ENCODE data around the gene PAIP1.
"Not testable (repeated sequence)": the region's sequence is repeated elsewhere in the genome, so short reads cannot be mapped to it uniquely, and the experiment has no call there.

Gene PAIP1, protein sequence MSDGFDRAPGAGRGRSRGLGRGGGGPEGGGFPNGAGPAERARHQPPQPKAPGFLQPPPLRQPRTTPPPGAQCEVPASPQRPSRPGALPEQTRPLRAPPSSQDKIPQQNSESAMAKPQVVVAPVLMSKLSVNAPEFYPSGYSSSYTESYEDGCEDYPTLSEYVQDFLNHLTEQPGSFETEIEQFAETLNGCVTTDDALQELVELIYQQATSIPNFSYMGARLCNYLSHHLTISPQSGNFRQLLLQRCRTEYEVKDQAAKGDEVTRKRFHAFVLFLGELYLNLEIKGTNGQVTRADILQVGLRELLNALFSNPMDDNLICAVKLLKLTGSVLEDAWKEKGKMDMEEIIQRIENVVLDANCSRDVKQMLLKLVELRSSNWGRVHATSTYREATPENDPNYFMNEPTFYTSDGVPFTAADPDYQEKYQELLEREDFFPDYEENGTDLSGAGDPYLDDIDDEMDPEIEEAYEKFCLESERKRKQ

DNA sequence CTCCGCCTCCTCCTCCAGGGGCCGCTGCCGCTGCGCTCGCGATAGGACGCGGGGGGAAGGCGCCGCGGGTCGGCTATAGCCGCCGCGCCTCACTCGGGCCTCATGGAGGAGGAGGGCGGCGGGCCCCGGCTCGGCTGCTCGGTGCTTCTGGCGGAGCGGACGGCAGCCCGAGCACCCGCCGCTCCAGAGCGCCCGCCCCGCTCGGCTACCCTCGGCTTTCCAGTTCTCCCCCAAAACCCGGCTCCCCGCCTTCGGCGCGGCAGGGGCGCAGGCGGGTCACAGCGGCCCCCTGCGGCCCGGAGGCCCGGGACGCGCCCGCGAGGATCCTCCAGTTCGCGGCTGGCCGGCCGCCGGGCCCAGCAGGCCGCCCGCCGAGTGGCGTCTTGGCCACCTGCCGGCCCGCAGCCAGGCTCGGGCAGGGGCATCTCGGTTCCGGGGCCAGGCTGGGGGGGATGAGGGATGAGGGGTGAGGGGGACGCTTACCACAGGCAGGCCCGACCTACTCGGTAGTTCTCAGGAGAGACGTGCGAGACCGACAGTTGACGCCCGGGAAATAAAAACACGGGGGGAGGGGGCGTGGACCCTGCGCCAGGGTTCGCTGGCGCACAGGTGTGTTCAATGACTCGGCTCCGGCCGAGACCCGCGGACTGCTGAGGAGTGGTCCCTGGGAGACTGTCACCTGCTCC is at the start of gene PAIP1:
Gene PAIP1, minus strand, starts transcription at position 221 of the 686 bp plus-strand sequence. CDS start 231 bp downstream, outside the sequence.
- peaks cover 36% of the 10 kb centered on the region for H3K4me1 ChIP-seq
- in situ Hi-C loops (cut with MboI; ENCODE audit: low sequenced_read_pairs) = no loop called here

DNA sequence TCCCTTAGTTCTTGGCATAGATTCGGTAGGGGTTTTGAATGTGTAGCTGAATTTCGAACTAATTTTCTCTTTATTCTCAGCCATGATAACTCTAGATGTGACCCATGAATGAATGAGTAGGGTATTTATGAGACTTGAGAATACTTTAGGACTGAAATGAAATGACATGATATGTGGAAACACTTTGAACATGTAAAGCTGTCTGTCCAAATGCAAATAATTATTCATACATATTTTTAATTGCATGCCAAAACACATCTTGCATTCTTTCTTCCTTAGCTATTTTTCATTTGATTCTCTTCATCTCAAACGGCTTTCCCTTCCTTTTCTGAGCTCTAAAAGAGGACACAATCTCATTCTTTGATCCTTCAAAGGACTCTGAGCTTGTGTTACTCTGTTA is 49.5 kb upstream of the PAIP1 start:
- in situ Hi-C loops (cut with MboI; ENCODE audit: low sequenced_read_pairs) = loop anchor here (5.0 kb wide), 1 partner anchor 59 kb away; no protein-coding TSS in a partner anchor
- H3K36me3 ChIP-seq (replicated peaks) = peaks cover 56% of the 10 kb centered on the region

More for the DNA sequence above, at the start of gene PAIP1:
- DNase-seq (ENCODE audit: low spot score in 2 of 2) = peak; percentile 76 to 87
- Histone ChIP-seq H3K9me3 (no peaks in the 10 kb centered on the region), H3K4me3 (peak within 1 kb of the TSS; percentile 79), H3K36me3 (replicated peaks) (peaks cover 27% of the 10 kb centered on the region), H3K27me3 (ENCODE audit: low read depth) (no peaks in the 10 kb centered on the region)

DNA sequence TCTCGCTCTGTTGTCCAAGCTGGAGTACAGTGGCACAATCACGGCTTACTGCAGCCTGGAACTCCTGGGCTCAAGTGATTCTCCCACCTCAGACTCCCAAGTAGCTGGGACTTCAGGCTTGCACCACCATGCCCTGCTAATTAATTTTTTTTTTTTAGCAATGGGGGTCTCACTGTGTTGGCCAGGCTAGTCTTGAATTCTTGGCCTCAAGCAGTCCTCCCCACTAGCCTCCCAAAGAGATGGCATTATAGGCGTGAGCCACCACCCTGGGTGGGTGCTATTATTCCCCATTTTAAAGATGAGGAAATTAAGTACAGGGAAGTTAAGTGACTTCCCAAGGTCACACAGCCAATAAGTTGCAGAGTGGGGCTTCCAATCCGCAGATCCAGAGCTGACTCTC is 47.8 kb upstream of the PAIP1 start:
- peaks cover 42% of the 10 kb centered on the region for H3K36me3 ChIP-seq (replicated peaks)
- DNase-seq (ENCODE audit: low spot score in 2 of 2) = no peak
- in situ Hi-C loops (cut with MboI; ENCODE audit: low sequenced_read_pairs) = loop anchor here (5.0 kb wide), 1 partner anchor 57 kb away; no protein-coding TSS in a partner anchor
- H3K4me3 ChIP-seq = peak overlapping the region; percentile 51
- H3K27me3 ChIP-seq (ENCODE audit: low read depth) = no peaks in the 10 kb centered on the region
- H3K9me3 ChIP-seq = no peaks in the 10 kb centered on the region
- peaks cover 21% of the 10 kb centered on the region for H3K4me1 ChIP-seq

More for the DNA sequence above, 49.5 kb upstream of the PAIP1 start:
- Histone ChIP-seq H3K27me3 (ENCODE audit: low read depth) (no peaks in the 10 kb centered on the region), H3K4me1 (peaks cover 10% of the 10 kb centered on the region), H3K4me3 (no peak overlapping the region), H3K9me3 (no peaks in the 10 kb centered on the region)
- no peak for DNase-seq (ENCODE audit: low spot score in 2 of 2)

DNA sequence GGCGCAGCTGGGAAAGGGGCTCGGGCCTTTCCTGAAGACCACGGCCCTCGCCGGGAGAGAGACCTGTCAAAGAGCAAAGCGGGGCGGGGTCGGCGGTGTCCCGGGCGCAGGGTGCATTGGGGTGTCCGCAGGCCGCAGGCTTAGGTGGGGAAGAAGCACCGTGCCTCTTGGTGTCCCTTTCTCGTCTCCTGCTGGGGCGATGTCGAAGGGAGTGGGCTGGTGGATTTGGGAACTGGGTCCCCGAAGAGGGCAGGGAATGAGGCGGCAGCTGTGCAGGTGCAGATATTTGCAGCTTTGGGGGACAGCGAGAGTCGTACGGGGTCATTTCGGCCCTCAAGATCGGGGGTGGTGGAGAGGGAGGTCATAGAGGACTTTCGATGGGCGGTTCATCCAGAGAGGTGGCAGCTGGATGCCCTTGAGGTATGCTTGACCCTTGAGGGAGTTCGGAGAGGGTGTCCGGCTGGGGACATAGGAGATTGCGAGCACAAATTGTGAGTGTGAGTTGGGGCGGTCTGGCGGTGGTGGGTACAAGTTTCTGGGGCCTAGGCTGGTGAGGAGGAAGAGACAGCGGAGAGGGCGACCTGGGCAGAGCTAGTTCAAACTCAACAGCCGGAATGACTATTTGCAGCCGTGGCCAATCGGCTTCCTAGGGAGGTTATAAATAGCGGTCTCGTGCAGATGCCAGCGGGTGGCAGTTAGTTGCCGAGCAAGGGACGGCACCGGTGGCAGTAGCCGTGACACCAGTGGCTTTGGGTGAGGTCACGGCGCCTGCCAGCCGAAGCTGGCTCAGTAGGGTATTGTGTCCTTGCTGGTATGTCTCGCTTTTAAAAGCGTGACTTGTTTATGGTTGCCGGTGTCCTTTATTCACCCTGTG is 46.7 kb upstream of the PAIP1 start:
- no peaks in the 10 kb centered on the region for H3K27me3 ChIP-seq (ENCODE audit: low read depth)
- H3K4me1 ChIP-seq = peaks cover 22% of the 10 kb centered on the region
- H3K4me3 ChIP-seq = peak overlapping the region; percentile 51
- no peaks in the 10 kb centered on the region for H3K9me3 ChIP-seq
- DNase-seq (ENCODE audit: low spot score in 2 of 2) = peak; percentile 58 to 76
- in situ Hi-C loops (cut with MboI; ENCODE audit: low sequenced_read_pairs) = no loop called here
- peaks cover 31% of the 10 kb centered on the region for H3K36me3 ChIP-seq (replicated peaks)

DNA sequence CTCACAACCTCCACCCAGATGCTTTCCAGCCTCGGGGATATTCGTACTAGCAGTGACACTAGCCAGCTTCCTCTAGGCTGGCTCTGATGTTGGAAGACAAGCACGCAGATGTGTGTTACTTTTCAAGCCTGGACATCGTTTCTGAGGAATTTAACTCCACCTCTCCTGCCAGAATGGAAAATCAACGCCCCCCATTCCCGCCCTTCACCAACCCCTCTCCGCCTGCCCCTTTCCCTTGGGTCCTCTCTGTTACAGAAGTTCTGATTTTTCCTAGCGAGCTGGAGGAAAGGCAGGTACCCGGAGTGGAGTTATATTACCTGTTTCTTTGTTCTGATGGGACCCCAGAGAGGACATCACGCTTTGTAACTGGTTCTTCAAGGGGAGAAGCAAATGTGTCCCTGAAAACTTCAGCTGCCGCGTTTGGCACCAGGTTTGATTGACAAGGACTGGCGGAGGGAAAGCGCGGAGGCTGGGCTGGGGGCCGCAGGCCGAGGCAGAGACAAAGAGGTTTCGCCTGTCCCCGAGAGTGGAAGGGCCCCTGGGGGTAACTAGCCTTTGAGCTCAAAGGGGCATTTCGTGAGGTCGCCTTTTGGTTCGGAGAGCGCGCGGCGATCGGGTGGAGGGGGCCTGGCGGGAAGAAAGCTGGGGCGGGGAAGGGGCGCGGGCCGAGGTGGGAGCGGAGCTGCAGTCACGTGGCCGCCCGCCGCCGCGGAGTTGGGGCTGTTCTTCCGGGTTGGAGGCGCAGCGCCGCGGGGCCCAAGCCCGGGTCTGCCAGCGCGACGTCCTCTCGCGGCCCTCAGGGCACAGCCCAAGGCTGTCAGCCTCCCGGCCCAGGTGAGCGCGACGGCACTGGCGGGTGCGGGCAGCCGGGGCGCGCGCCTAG is 45.8 kb upstream of the PAIP1 start, which contains the start of gene NNT:
Gene NNT, plus strand, starts transcription at position 720 of the 883 bp plus-strand sequence. CDS start 6,016 bp downstream, outside the sequence.
- peak; percentile 89 to 91 for DNase-seq (ENCODE audit: low spot score in 2 of 2)
- Histone ChIP-seq H3K27me3 (ENCODE audit: low read depth) (no peaks in the 10 kb centered on the region), H3K36me3 (replicated peaks) (peaks cover 26% of the 10 kb centered on the region), H3K4me3 (peak within 1 kb of the TSS; percentile 51), H3K4me1 (peaks cover 22% of the 10 kb centered on the region), H3K9me3 (no peaks in the 10 kb centered on the region)
- in situ Hi-C loops (cut with MboI; ENCODE audit: low sequenced_read_pairs) = no loop called here

DNA sequence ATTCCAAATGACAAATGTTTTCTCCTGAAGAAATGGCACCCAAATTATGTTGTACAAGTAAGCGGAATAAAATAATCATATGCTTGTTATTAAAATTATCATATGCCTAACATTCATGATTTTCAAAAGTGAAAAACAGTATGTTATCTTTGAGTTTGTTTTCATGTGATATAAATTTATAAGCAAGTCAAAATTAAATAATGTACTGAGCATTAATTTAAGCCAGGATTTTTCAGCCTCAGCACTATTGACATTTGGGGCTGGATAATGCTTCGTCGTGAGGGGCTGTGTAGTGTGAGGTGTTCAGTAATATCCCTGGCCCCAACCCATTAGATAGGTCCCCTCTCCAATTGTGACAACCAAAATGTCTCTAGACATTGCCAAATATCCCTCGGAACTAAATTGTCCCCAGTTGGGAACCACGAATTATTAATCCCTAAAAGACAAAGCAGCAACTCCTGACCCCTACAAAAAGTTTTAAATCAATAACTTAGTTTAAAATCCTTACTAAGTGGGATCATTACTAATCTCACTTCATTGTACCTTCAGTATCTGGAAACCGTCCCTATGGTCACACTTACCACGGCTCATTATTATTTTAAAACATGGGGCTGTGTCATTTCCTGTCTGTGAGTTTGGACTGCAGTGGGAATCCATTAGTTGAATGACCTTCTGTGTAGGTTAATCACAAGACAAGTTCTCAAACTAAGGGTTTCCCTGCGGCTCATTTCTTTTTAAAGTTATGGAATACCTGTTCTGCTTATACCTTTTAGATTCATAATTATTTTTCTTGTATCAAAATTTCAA is 44.8 kb upstream of the PAIP1 start:
- peak; percentile 26 to 59 for DNase-seq (ENCODE audit: low spot score in 2 of 2)
- H3K4me3 ChIP-seq = peak overlapping the region; percentile 51
- in situ Hi-C loops (cut with MboI; ENCODE audit: low sequenced_read_pairs) = no loop called here
- H3K27me3 ChIP-seq (ENCODE audit: low read depth) = no peaks in the 10 kb centered on the region
- no peaks in the 10 kb centered on the region for H3K9me3 ChIP-seq
- peaks cover 22% of the 10 kb centered on the region for H3K4me1 ChIP-seq
- peaks cover 20% of the 10 kb centered on the region for H3K36me3 ChIP-seq (replicated peaks)

DNA sequence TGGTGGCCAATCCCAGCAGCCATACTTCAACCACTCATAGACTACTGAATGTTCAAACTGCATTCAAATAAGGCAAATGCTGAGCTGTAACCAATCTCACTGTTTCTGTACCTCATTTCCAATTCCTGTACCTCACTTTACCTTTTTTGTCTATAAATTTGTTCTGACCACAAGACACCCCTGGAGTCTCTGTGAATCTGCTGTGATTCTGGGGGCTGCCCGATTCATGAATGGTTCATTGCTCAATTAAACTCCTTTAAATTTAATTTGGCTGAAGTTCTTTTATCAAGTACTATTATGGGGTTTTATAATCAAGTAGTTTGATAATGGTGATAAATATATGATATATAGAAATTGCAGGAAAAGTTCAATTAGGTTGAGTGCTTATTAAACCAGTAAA is 42.0 kb upstream of the PAIP1 start:
- DNase-seq (ENCODE audit: low spot score in 2 of 2); H3K27me3 ChIP-seq (ENCODE audit: low read depth); H3K4me3 ChIP-seq; in situ Hi-C loops (cut with MboI; ENCODE audit: low sequenced_read_pairs); H3K36me3 ChIP-seq (replicated peaks); H3K9me3 ChIP-seq: not testable (repeated sequence)
- peaks cover 18% of the 10 kb centered on the region for H3K4me1 ChIP-seq

DNA sequence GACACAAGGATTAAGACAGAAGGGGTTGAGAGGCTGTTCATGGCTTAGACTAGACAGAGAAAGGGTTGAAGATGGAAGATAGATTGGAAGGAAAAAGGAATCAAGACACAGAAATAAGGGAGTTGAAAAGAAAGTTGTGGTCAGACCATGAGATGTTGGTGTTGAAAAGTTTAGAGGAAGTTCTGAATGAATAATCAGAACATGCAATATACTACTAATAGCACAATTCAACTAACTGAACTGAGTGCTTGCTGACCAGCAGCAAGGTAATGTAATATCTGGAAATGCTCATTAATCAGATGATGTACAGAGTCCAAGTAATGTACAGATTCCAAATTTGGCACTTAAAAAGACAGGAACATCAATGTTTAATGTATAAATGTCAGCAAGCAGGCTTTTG is 35.5 kb upstream of the PAIP1 start:
- Histone ChIP-seq H3K4me1 (peaks cover 6% of the 10 kb centered on the region), H3K27me3 (ENCODE audit: low read depth) (no peaks in the 10 kb centered on the region), H3K4me3 (no peak overlapping the region), H3K9me3 (no peaks in the 10 kb centered on the region), H3K36me3 (replicated peaks) (no peaks in the 10 kb centered on the region; the same call in 1 of the 2 replicates)
- in situ Hi-C loops (cut with MboI; ENCODE audit: low sequenced_read_pairs) = no loop called here
- DNase-seq (ENCODE audit: low spot score in 2 of 2) = no peak

DNA sequence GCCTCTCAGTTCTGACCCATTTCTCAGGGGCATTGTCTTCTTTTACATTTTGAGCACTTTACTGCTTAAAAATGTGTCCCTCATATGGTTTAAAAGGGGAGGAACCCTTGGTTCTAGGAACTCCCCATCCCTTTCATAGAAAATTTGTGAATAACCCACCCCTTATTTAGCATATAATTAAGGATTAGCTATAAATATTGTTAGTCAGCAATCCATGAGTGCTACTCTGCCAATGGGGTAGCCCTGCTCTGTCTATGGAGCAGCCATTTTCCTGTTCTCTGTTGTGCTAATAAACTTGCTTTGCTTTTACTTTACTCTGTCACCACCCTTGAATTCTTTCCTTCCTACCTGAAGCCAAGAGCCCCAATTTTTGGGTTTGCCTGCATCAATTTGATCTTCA is 33.8 kb upstream of the PAIP1 start:
- H3K36me3 ChIP-seq (replicated peaks) = no peaks in the 10 kb centered on the region; the same call in 1 of the 2 replicates
- H3K9me3 ChIP-seq = no peaks in the 10 kb centered on the region
- peaks cover 6% of the 10 kb centered on the region for H3K4me1 ChIP-seq
- H3K4me3 ChIP-seq = no peak overlapping the region
- in situ Hi-C loops (cut with MboI; ENCODE audit: low sequenced_read_pairs) = no loop called here
- H3K27me3 ChIP-seq (ENCODE audit: low read depth) = no peaks in the 10 kb centered on the region
- DNase-seq (ENCODE audit: low spot score in 2 of 2) = no peak

DNA sequence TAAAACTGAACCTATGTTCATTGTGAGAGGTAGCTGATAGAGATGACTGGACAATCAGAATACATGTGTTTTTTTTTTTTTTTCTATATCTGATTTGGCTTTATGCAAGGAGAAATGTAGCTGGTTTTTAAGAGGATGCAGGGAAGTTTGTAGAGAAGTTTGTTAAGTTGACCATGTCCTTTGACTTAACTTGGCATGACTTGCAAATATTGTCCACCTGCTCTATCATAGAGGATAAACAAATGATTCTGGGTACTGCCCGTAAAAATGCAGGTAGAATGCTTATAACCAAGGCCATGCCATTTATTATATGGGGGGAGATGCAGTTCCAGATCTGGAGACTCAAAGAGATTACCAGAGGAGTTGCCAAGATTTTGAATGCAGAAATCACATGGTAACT is 32.4 kb upstream of the PAIP1 start:
- Histone ChIP-seq H3K4me3 (no peak overlapping the region), H3K36me3 (replicated peaks) (no peaks in the 10 kb centered on the region; the same call in 1 of the 2 replicates), H3K4me1 (peaks cover 9% of the 10 kb centered on the region), H3K9me3 (no peaks in the 10 kb centered on the region), H3K27me3 (ENCODE audit: low read depth) (no peaks in the 10 kb centered on the region)
- in situ Hi-C loops (cut with MboI; ENCODE audit: low sequenced_read_pairs) = no loop called here
- DNase-seq (ENCODE audit: low spot score in 2 of 2) = no peak

DNA sequence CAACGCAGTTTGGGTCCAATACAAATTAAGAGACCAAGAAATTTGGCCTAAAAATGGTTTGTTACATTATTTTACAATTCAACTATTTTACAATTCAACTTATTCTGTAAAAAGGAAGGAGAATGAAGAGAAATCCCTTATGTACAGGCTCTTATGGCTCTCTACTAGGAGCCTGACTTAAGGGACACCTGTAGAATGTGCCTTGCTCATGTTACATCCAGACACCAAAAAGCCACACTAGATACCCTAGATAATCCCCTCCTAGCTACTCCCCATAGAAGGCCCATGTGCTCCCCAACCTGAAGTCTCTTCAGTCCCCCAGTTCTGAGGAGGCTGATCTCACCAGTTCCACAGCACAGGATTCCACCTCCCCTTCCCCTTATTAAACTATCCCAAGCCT is 32.0 kb upstream of the PAIP1 start:
- in situ Hi-C loops (cut with MboI; ENCODE audit: low sequenced_read_pairs) = no loop called here
- Histone ChIP-seq H3K27me3 (ENCODE audit: low read depth) (no peaks in the 10 kb centered on the region), H3K4me1 (peaks cover 14% of the 10 kb centered on the region), H3K9me3 (no peaks in the 10 kb centered on the region), H3K36me3 (replicated peaks) (no peaks in the 10 kb centered on the region), H3K4me3 (no peak overlapping the region)
- DNase-seq (ENCODE audit: low spot score in 2 of 2) = no peak

DNA sequence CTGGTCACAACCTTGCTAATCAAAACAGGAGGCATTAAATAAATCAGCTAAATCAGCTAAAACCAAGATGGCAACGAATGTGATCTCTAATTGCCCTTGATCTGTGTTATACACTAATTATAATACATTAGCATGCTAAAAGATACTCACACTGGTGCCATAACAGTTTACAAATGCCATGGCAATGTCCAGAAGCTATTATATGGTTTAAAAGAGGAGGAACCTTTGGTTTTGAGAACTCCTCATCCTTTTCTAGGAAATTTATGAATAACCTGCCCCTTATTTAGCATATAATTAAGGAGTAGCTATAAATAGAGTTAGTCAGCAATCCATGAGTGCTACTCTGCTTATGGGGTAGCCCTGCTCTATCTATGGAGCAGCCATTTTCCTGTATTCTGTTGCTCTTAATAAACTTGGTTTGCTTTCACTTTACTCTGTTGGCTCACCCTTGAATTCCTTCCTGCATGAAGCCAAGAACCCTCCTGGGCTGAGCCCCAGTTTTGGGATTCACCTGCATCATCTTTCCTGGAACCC is 27.4 kb upstream of the PAIP1 start:
- DNase-seq (ENCODE audit: low spot score in 2 of 2) = no peak
- Histone ChIP-seq H3K27me3 (ENCODE audit: low read depth) (no peaks in the 10 kb centered on the region), H3K4me3 (no peak overlapping the region), H3K36me3 (replicated peaks) (peaks cover 8% of the 10 kb centered on the region; the same call in 1 of the 2 replicates), H3K4me1 (peaks cover 44% of the 10 kb centered on the region), H3K9me3 (no peaks in the 10 kb centered on the region)
- in situ Hi-C loops (cut with MboI; ENCODE audit: low sequenced_read_pairs) = no loop called here
